Ishikawa (cell line): ENCODE results near the gene KCNG2.

ENCODE experiments used
- CEBPB ChIP-seq: IDR thresholded peaks from 2 replicates; pipeline ENCODE4 v1.6.1; 2012
- CREB1 ChIP-seq: IDR thresholded peaks from 2 replicates; pipeline ENCODE4 v1.6.1; 2012; ENCODE audit warnings: low read depth
- EGR1 ChIP-seq: IDR thresholded peaks from 2 replicates; pipeline ENCODE4 v1.6.1; 2012
- EP300 ChIP-seq: IDR thresholded peaks from 2 replicates; pipeline ENCODE4 v1.6.1; 2012; ENCODE audit warnings: borderline replicate concordance
- FOXM1 ChIP-seq: IDR thresholded peaks from 2 replicates; pipeline ENCODE4 v1.6.1; 2012; ENCODE audit warnings: low read depth, borderline replicate concordance
- NFIC ChIP-seq: IDR thresholded peaks from 2 replicates; pipeline ENCODE4 v1.6.1; 2012
- RAD21 ChIP-seq: IDR thresholded peaks from 2 replicates; pipeline ENCODE4 v1.6.1; 2012; ENCODE audit warnings: low read depth
- REST ChIP-seq: IDR thresholded peaks from 2 replicates; pipeline ENCODE4 v1.6.1; 2012; ENCODE audit warnings: low read depth, mild to moderate bottlenecking
- TAF1 ChIP-seq: IDR thresholded peaks from 2 replicates; pipeline ENCODE4 v1.6.1; 2012; ENCODE audit warnings: low read depth, mild to moderate bottlenecking
- TCF12 ChIP-seq: IDR thresholded peaks from 2 replicates; pipeline ENCODE4 v1.6.1; 2012; ENCODE audit warnings: low read depth
- TEAD4 ChIP-seq: IDR thresholded peaks from 2 replicates; pipeline ENCODE4 v1.6.1; 2012
- USF1 ChIP-seq: IDR thresholded peaks from 2 replicates; pipeline ENCODE4 v1.6.1; 2012
- YY1 ChIP-seq: IDR thresholded peaks from 2 replicates; pipeline ENCODE4 v1.6.1; 2012; ENCODE audit warnings: low read depth
- ZBTB7A ChIP-seq: IDR thresholded peaks from 2 replicates; pipeline ENCODE4 v1.6.1; 2012; ENCODE audit warnings: low read depth
- TF ChIP-seq, protein P1 (sequence below): IDR thresholded peaks from 2 replicates; pipeline ENCODE4 v1.6.1; 2012

KCNG2 gene

GRCh38 chr18:79901665-79902064 is 103.9 kb downstream of the KCNG2 start:
- TF ChIP-seq CEBPB: no peak

DNA sequence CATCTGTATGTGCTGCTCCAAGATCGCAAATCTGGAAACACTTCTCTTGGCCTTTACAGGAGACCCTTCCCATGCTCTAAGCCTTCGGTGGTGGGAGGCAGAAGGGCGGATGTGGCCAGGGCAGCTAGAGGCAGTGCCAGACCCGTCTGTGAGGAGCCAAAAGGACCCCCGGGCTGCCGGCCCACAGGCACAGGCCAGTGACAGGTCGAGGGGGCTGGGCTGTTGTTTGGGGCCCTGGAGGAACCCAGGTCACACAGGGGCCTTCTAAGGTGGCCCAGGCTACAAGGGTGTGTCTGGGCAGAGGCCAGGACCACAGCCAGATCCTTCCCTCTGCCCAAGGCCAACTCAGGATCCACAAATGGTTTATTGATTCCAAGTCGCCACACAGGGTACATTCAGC is 104.3 kb downstream of the KCNG2 start:
- TF ChIP-seq TCF12: no peak
- no peak for TF ChIP-seq ZBTB7A
- TF ChIP-seq RAD21: no peak

- TF ChIP-seq TEAD4 (no peak), RAD21 (no peak), ZBTB7A (no peak), CREB1 (no peak), TAF1 (no peak), EGR1 (no peak), NFIC (no peak), TCF12 (no peak), CEBPB (no peak), EP300 (no peak), USF1 (no peak), FOXM1 (no peak)
- TF ChIP-seq, protein P1, sequence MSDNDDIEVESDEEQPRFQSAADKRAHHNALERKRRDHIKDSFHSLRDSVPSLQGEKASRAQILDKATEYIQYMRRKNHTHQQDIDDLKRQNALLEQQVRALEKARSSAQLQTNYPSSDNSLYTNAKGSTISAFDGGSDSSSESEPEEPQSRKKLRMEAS: no peak
Measured at GRCh38 chr18:79902640-79903039, 104.9 kb downstream of the KCNG2 start.

GRCh38 chr18:79903071-79903635 is 105.4 kb downstream of the KCNG2 start:
- TF ChIP-seq EGR1 (no peak), USF1 (no peak), YY1 (no peak), CREB1 (no peak)

DNA sequence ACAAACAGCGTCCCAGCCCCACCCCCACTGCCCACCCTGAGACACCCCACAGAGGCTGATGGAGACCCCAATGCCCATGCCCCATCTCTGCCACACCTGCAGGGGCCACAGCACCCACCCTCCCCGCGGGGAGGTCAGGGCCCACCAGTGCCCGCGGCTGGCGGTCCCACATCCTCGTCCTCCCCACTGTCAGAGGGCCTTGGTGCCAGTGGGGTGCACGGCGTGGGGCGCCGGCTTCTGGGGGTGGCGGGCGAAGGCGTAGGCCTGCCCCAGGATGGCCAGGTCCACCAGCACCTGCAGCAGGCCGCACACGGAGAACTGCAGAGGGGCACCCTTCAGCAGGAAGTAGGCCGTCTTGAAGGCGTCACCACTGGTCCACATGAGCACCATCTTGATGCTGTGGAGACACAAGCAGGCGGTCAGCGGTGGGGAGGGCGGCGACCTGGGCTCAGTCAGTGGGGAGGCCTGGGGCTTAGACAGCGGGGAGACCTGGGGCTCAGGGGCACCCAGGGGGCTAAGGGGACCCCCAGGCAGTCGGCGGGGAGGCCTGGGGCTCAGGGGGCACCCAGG is 106.1 kb downstream of the KCNG2 start:
- no peak for TF ChIP-seq TEAD4
- no peak for TF ChIP-seq RAD21
- no peak for TF ChIP-seq REST
- no peak for TF ChIP-seq YY1

DNA sequence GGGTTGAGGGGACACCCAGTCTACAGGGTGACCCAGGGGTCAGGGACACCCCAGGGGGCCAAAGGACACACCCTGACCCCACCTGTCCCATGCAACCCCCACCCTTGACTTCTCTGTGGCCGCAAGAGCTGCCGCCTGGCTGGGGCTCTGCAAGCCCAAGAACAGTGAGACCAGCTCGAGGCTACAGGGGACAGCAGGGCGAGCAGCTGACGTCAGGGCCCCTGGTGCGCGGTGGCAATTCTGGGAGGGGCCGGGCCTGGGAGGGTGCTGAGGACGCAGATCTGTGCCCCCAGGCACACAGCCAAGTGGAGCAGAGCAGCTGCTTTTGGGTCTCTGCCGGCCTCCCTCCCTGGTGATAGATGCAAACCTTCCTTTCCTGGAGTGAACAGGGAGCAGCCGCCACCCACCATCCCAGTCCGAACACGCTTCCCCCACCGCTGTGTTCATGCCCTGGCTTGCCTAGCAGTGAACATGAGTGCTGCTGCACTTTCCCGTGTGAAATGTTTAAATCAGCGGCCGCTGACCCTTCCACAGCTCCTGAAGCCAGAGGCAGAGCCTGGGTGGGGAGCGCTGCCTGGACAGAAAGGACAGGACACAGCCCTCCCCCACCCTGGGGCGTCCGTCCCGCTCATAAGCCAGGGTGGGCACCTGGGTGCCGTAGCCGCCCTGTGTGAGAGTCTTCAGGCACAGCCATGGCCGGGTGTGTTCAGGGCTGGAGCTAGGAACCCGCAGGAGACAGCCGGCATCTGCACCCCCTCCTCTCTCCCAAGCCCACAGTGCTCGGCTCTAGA is 106.8 kb downstream of the KCNG2 start:
- TF ChIP-seq ZBTB7A (no peak), REST (no peak), FOXM1 (no peak), EP300 (no peak), TAF1 (no peak), CREB1 (no peak), EGR1 (no peak), TEAD4 (no peak), NFIC (no peak), USF1 (no peak), TCF12 (no peak), CEBPB (no peak)
- TF ChIP-seq, protein P1: no peak
